ENCODE results near the gene REG1A.

GRCh38 chr2:79116997-79117928, 3.0 kb upstream of the REG1A start:
- TF ChIP-seq PKNOX1 (IDR thresholded peaks at IDR 0.05) = no peak
- no peak for TF ChIP-seq BHLHE40 (IDR thresholded peaks at IDR 0.05; ENCODE audit: borderline replicate concordance)
- TF ChIP-seq NFRKB (IDR thresholded peaks at IDR 0.05) = no peak
- TF ChIP-seq L3MBTL2 (conservative IDR thresholded peaks at IDR 0.05) = no peak
- no peak for TF ChIP-seq ELF4 (IDR thresholded peaks at IDR 0.05)
- no peak for TF ChIP-seq TARDBP (IDR thresholded peaks at IDR 0.05)
- TF ChIP-seq SP1 (IDR thresholded peaks at IDR 0.05) = no peak
- no peak for TF ChIP-seq FOXA1 (IDR thresholded peaks at IDR 0.05)
- TF ChIP-seq ARNT (IDR thresholded peaks at IDR 0.05) = no peak
- TF ChIP-seq FOXM1 (IDR thresholded peaks at IDR 0.05; ENCODE audit: borderline replicate concordance) = no peak
- TF ChIP-seq SUZ12 (IDR thresholded peaks at IDR 0.05) = no peak
- TF ChIP-seq FOXK2 (IDR thresholded peaks at IDR 0.05) = no peak
- TF ChIP-seq HDGF (IDR thresholded peaks at IDR 0.05; ENCODE audit: borderline replicate concordance) = no peak
